IMR-90 (cell line): ENCODE data around the gene MAP1LC3A. TPM values are rescaled to one million over a fixed set of nuclear protein-coding genes. Genes with fewer than 3 reads are reported as not detected.
A peak's percentile ranks its signal among the peaks of the same experiment; 100 is the strongest.

ENCODE experiments used
- ATAC-seq: fragments of 200-7000 bp; cut with Tn5 transposase; 2 replicates; pipeline ENCODE4 v1.9.1; 2020; ENCODE audit warnings: low read depth, mild to moderate bottlenecking, moderate library complexity
- BruUV-seq: library from RNA; stranded (reverse); fragments of 400-500 nt; replicated peaks from 2 replicates; lab custom pipeline; 2021; lab: Mats Ljungman, UMichigan
- CTCF ChIA-PET: fragments of 300-600 bp; formaldehyde crosslinking; extraction: SDS; loops from one replicate; lab custom pipeline; 2021; ENCODE audit warnings: antibody characterized with exemption; lab: Yijun Ruan, JAX
- POLR2A ChIA-PET: fragments of 300-600 bp; sonication (Branson Sonifier 250); formaldehyde crosslinking; loops from one replicate; lab custom pipeline; 2022; ENCODE audit warnings: antibody characterized with exemption; ENCODE audit not compliant: unreplicated experiment; lab: Charles Lee
- DNase-seq: peaks from one replicate; pipeline ENCODE4 v3.0.0; 2013
- H2AFZ ChIP-seq: replicated peaks from 2 replicates; pipeline ENCODE3; 2013; ENCODE audit warnings: low read length, mild to moderate bottlenecking; ENCODE audit not compliant: poor library complexity
- H2AK5ac ChIP-seq: 2 replicates; pipeline ENCODE4 v1.6.1; 2013; ENCODE audit warnings: low read depth, low read length, inconsistent platforms
- H2AK9ac ChIP-seq: replicated peaks from 2 replicates; pipeline ENCODE3; 2013; ENCODE audit warnings: mild to moderate bottlenecking, low read depth, low read length, moderate library complexity; ENCODE audit not compliant: poor library complexity
- H2BK120ac ChIP-seq: 2 replicates; pipeline ENCODE4 v1.6.1; 2013; ENCODE audit warnings: low read depth, low read length, inconsistent platforms
- H2BK15ac ChIP-seq: 3 replicates; pipeline ENCODE4 v1.6.1; 2013; ENCODE audit warnings: low read depth, low read length, inconsistent platforms
- H2BK20ac ChIP-seq: 2 replicates; pipeline ENCODE4 v1.6.1; 2013; ENCODE audit warnings: low read depth, mild to moderate bottlenecking, inconsistent platforms, low read length, moderate library complexity
- H2BK5ac ChIP-seq: 2 replicates; pipeline ENCODE4 v1.6.1; 2013; ENCODE audit warnings: mild to moderate bottlenecking, low read depth, low read length, inconsistent platforms; ENCODE audit not compliant: poor library complexity, severe bottlenecking
- H3K14ac ChIP-seq: replicated peaks from 2 replicates; pipeline ENCODE4 v1.6.1; 2013; ENCODE audit warnings: low read depth, low read length, inconsistent platforms
- H3K18ac ChIP-seq: 2 replicates; pipeline ENCODE4 v1.6.1; 2013; ENCODE audit warnings: low read depth, low read length, control low read depth
- H3K23ac ChIP-seq: 2 replicates; pipeline ENCODE4 v1.6.1; 2013; ENCODE audit warnings: low read depth, low read length, inconsistent platforms
- H3K27ac ChIP-seq: 2 replicates; pipeline ENCODE4 v1.5.1; 2013; ENCODE audit warnings: mild to moderate bottlenecking, control low read depth, low read length; ENCODE audit not compliant: insufficient read depth
- H3K27me3 ChIP-seq: 2 replicates; pipeline ENCODE4 v1.6.1; 2013; ENCODE audit warnings: low read length; ENCODE audit not compliant: control insufficient read depth, insufficient read depth
- H3K36me3 ChIP-seq: 2 replicates; pipeline ENCODE4 v1.6.1; 2013; ENCODE audit warnings: low read length, mixed read lengths; ENCODE audit not compliant: control insufficient read depth, insufficient read depth
- H3K4ac ChIP-seq: 2 replicates; pipeline ENCODE4 v1.6.1; 2013; ENCODE audit warnings: low read depth, low read length, inconsistent platforms
- H3K4me1 ChIP-seq: 2 replicates; pipeline ENCODE4 v1.6.1; 2013; ENCODE audit warnings: low read length, mixed read lengths; ENCODE audit not compliant: control insufficient read depth, insufficient read depth
- H3K4me2 ChIP-seq: 2 replicates; pipeline ENCODE4 v1.6.1; 2013; ENCODE audit warnings: low read depth, mild to moderate bottlenecking, control low read depth, low read length, moderate library complexity
- H3K4me3 ChIP-seq: 2 replicates; pipeline ENCODE4 v1.5.1; 2013; ENCODE audit warnings: low read depth, mild to moderate bottlenecking, control low read depth, low read length, moderate library complexity; ENCODE audit not compliant: insufficient read depth
- H3K56ac ChIP-seq: 2 replicates; pipeline ENCODE4 v1.6.1; 2013; ENCODE audit warnings: low read length, inconsistent platforms; ENCODE audit not compliant: insufficient read depth; ENCODE audit errors: extremely low read depth
- H3K79me1 ChIP-seq, 2 experiments: 2 replicates each; pipeline ENCODE4 v1.6.1; 2013; ENCODE audit warnings: low read length in 2 of 2, inconsistent platforms in 1 of 2, low read depth in 1 of 2
- H3K9ac ChIP-seq: 2 replicates; pipeline ENCODE4 v1.6.1; 2013; ENCODE audit warnings: low read depth, low read length, control low read depth
- H3K9me1 ChIP-seq: 2 replicates; pipeline ENCODE4 v1.6.1; 2013; ENCODE audit warnings: low read length, inconsistent platforms; ENCODE audit not compliant: insufficient read depth
- H3K9me3 ChIP-seq: 2 replicates; pipeline ENCODE4 v1.6.1; 2013; ENCODE audit warnings: low read length; ENCODE audit not compliant: control insufficient read depth, insufficient read depth
- H4K20me1 ChIP-seq: 2 replicates; pipeline ENCODE4 v1.6.1; 2013; ENCODE audit warnings: low read length, inconsistent platforms; ENCODE audit not compliant: insufficient read depth
- H4K5ac ChIP-seq: 2 replicates; pipeline ENCODE4 v1.6.1; 2013; ENCODE audit warnings: mild to moderate bottlenecking, low read depth, low read length, control low read depth
- H4K8ac ChIP-seq, 2 experiments: 2 replicates each; pipeline ENCODE4 v1.6.1; 2013; ENCODE audit warnings: low read depth in 2 of 2, low read length in 2 of 2, control low read depth in 1 of 2, inconsistent platforms in 1 of 2
- H4K91ac ChIP-seq: 2 replicates; pipeline ENCODE4 v1.6.1; 2013; ENCODE audit warnings: low read depth, low read length, inconsistent platforms; ENCODE audit not compliant: insufficient read depth
- BHLHE40 ChIP-seq: fragments of 150-350 bp; IDR thresholded peaks from 2 replicates; pipeline ENCODE4 v1.6.1; 2016; ENCODE audit warnings: mild to moderate bottlenecking, low read depth, low read length
- CEBPB ChIP-seq: IDR thresholded peaks from 2 replicates; pipeline ENCODE4 v1.6.1; 2012; ENCODE audit warnings: low read depth, low read length, improper control_type of control experiment
- CHD1 ChIP-seq: IDR thresholded peaks from 2 replicates; pipeline ENCODE4 v1.6.1; 2012; ENCODE audit warnings: low read depth, low read length, improper control_type of control experiment
- FOS ChIP-seq: fragments of 150-350 bp; IDR thresholded peaks from 2 replicates; pipeline ENCODE4 v1.6.1; 2016; ENCODE audit warnings: low read depth, low read length
- MAFK ChIP-seq: IDR thresholded peaks from 2 replicates; pipeline ENCODE4 v1.6.1; 2012; ENCODE audit warnings: low read depth, low read length, improper control_type of control experiment
- MAZ ChIP-seq: IDR thresholded peaks from 2 replicates; pipeline ENCODE4 v1.6.1; 2012; ENCODE audit warnings: low read depth, mild to moderate bottlenecking, low read length, improper control_type of control experiment, moderate library complexity, borderline replicate concordance
- MXI1 ChIP-seq: IDR thresholded peaks from 2 replicates; pipeline ENCODE4 v1.6.1; 2012; ENCODE audit warnings: low read depth, mild to moderate bottlenecking, low read length, moderate library complexity, borderline replicate concordance
- NFE2L2 ChIP-seq: fragments of 150-350 bp; IDR thresholded peaks from 2 replicates; pipeline ENCODE4 v1.6.1; 2016; ENCODE audit warnings: low read depth, mild to moderate bottlenecking, low read length
- POLR2A ChIP-seq: IDR thresholded peaks from 2 replicates; pipeline ENCODE4 v1.6.1; 2012; ENCODE audit warnings: mild to moderate bottlenecking, low read depth, low read length
- RCOR1 ChIP-seq: IDR thresholded peaks from 2 replicates; pipeline ENCODE4 v1.6.1; 2012; ENCODE audit warnings: mild to moderate bottlenecking, low read length, improper control_type of control experiment; ENCODE audit not compliant: insufficient replicate concordance
- RFX5 ChIP-seq: IDR thresholded peaks from 2 replicates; pipeline ENCODE4 v1.8.0; 2012; ENCODE audit warnings: low read depth, mild to moderate bottlenecking, low read length, moderate library complexity
- SMC3 ChIP-seq: fragments of 150-350 bp; IDR thresholded peaks from 2 replicates; pipeline ENCODE4 v1.6.1; 2016; ENCODE audit warnings: low read depth, mild to moderate bottlenecking, antibody characterized with exemption, low read length, moderate library complexity
- WGBS, 2 experiments: methylation state at CpG; one replicate each; pipeline versions ENCODE4 v1.1.5 to v1.1.7; 2013; ENCODE audit warnings: missing lambda C conversion rate in 2 of 2; ENCODE audit not compliant: insufficient read length in 1 of 2; ENCODE audit errors: extremely low coverage in 2 of 2; 5-methylcytosine and 5-hydroxymethylcytosine counted together
- dilution Hi-C: fragments of 300-500 bp; cut with HindIII; formaldehyde crosslinking; loops from one replicate; pipeline ENCODE4 v1.14.3; 2018; ENCODE audit warnings: low sequenced_read_pairs; ENCODE audit not compliant: unreplicated experiment
- in situ Hi-C: fragments of 300-500 bp; cut with MboI; formaldehyde crosslinking; loops from 3 replicates; pipeline ENCODE4 v1.14.3; 2019; ENCODE audit warnings: low sequenced_read_pairs, inconsistent platforms, mixed read lengths
- intact Hi-C: fragments of 100-400 bp; cut with micrococcal nuclease; formaldehyde crosslinking; loops from 2 replicates; pipeline ENCODE4 v1.10.0; 2022
- polyA plus RNA-seq, 3 experiments: library from polyadenylated mRNA; depleted of rRNA; stranded (reverse); fragments of >200 nt; gene quantifications; 2 replicates each; pipeline ENCODE4 v1.2.3, GENCODE V29; 2012; ENCODE audit warnings: low replicate concordance in 1 of 3
- total RNA-seq: library from RNA; depleted of rRNA; stranded (reverse); fragments of >200 nt; gene quantifications from 2 replicates; pipeline ENCODE4 v1.2.3, GENCODE V29; 2012
- TF ChIP-seq, protein P1 (sequence below): conservative IDR thresholded peaks from 2 replicates; pipeline ENCODE4 v1.5.1; 2012; ENCODE audit warnings: mild to moderate bottlenecking, low read depth, low read length, improper control_type of control experiment
- TF ChIP-seq, protein P2 (sequence below): fragments of 150-350 bp; IDR thresholded peaks from 2 replicates; pipeline ENCODE4 v1.6.1; 2016; ENCODE audit warnings: low read depth, mild to moderate bottlenecking, low read length, moderate library complexity, borderline replicate concordance
- TF ChIP-seq, protein P3 (sequence below): fragments of 150-350 bp; IDR thresholded peaks from 2 replicates; pipeline ENCODE4 v1.6.1; 2017; ENCODE audit warnings: mild to moderate bottlenecking, antibody characterized with exemption, low read length, low read depth

The MAP1LC3A gene
- total and polyA plus RNA-seq, 2 of the 4 experiments (the other 2 are of a cell fraction) = 10.0 to 39.7 TPM

DNA sequence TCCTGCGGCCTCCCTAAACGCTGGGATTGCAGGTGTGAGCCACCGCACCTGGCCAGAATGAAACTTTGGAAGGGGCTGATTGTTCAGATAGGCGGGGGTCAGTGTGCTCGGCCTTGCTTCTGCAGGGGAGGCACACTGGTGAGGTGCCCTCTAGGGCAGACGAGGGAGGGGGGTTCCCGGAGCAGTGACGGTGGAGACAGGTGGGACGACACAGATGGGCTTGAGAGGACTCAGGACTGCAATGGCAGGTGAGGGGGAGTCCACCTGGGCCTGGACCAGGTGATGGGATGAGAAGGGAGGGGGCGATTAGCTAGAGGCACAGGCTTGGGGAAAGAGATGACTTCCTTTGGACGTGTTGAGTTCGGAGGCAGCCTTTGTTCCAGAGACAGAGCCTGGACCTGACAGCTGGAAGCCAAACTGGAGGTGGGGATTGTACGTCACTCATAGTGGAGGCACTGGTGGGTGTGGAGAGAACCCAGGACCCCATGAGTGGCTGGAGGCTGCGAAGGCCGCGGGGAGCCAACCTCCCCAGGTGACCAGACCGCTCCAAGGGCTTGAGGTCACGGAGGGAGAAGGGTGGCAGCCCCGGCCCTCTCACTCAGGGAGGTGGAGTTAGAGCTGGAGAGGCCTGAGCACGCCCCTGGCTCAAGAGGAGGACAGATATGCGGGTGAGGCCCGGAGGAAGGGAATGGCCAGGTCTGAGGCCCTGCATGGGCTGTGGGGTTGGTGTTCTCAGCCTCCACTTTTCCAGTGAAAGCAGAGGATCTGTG, 10.5 kb upstream of the MAP1LC3A start:
- no peaks in the 10 kb centered on the region for H3K79me1 ChIP-seq
- peak overlapping the region; percentile 50 for H2AK9ac ChIP-seq
- H4K5ac ChIP-seq = no peak overlapping the region
- no TSS peak for BruUV-seq
- no peaks in the 10 kb centered on the region for H3K9me3 ChIP-seq
- 0 out of 2 replicates have a peak, but pooled peaks cover 5% of the 10 kb centered on the region for H3K9me1 ChIP-seq
- no peaks in the 10 kb centered on the region for H3K36me3 ChIP-seq
- no peaks in the 10 kb centered on the region; the same call in 1 of the 2 replicates for H4K20me1 ChIP-seq
- no peak overlapping the region for H2BK120ac ChIP-seq
- H3K4ac ChIP-seq = no peak overlapping the region
- no peak overlapping the region for H3K23ac ChIP-seq
- intact Hi-C loops = no loop called here
- H2BK20ac ChIP-seq = no peak overlapping the region
- in situ Hi-C loops = no loop called here
- no peaks in the 10 kb centered on the region for H3K27me3 ChIP-seq
- H3K18ac ChIP-seq = no peak overlapping the region
- no peaks in the 10 kb centered on the region for H3K4me1 ChIP-seq
- H3K14ac ChIP-seq = no peak overlapping the region
- no peak overlapping the region for H2BK15ac ChIP-seq
- DNase-seq (no peak), ATAC-seq (no peak)
- no peak overlapping the region for H2AK5ac ChIP-seq
- POLR2A ChIA-PET = no interaction called here
- no peak overlapping the region for H3K56ac ChIP-seq
- no peak overlapping the region for H2BK5ac ChIP-seq
- no peak overlapping the region for H3K4me2 ChIP-seq
- H4K91ac ChIP-seq = no peak overlapping the region
- H3K9ac ChIP-seq = no peak overlapping the region
- 87% methylated on average over 11 of the region's 22 CpGs; no CpG with 5 or more reads in 1 of the 2 experiments for WGBS, 2 experiments
- no peak overlapping the region for H4K8ac ChIP-seq
- H3K27ac ChIP-seq = no peak overlapping the region
- CTCF ChIA-PET = no interaction called here
- H2AFZ ChIP-seq = no peak overlapping the region
- H3K4me3 ChIP-seq = no peak overlapping the region
- dilution Hi-C loops = no loop called here
- TF ChIP-seq SMC3 (no peak), POLR2A (no peak), RFX5 (no peak), CHD1 (no peak), MAFK (no peak), MXI1 (no peak), NFE2L2 (no peak), RCOR1 (no peak), CEBPB (no peak), BHLHE40 (no peak), FOS (no peak), MAZ (no peak)
- TF ChIP-seq, protein P1, sequence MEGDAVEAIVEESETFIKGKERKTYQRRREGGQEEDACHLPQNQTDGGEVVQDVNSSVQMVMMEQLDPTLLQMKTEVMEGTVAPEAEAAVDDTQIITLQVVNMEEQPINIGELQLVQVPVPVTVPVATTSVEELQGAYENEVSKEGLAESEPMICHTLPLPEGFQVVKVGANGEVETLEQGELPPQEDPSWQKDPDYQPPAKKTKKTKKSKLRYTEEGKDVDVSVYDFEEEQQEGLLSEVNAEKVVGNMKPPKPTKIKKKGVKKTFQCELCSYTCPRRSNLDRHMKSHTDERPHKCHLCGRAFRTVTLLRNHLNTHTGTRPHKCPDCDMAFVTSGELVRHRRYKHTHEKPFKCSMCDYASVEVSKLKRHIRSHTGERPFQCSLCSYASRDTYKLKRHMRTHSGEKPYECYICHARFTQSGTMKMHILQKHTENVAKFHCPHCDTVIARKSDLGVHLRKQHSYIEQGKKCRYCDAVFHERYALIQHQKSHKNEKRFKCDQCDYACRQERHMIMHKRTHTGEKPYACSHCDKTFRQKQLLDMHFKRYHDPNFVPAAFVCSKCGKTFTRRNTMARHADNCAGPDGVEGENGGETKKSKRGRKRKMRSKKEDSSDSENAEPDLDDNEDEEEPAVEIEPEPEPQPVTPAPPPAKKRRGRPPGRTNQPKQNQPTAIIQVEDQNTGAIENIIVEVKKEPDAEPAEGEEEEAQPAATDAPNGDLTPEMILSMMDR = no peak
- TF ChIP-seq, protein P2, sequence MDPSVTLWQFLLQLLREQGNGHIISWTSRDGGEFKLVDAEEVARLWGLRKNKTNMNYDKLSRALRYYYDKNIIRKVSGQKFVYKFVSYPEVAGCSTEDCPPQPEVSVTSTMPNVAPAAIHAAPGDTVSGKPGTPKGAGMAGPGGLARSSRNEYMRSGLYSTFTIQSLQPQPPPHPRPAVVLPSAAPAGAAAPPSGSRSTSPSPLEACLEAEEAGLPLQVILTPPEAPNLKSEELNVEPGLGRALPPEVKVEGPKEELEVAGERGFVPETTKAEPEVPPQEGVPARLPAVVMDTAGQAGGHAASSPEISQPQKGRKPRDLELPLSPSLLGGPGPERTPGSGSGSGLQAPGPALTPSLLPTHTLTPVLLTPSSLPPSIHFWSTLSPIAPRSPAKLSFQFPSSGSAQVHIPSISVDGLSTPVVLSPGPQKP = no peak
- TF ChIP-seq, protein P3, sequence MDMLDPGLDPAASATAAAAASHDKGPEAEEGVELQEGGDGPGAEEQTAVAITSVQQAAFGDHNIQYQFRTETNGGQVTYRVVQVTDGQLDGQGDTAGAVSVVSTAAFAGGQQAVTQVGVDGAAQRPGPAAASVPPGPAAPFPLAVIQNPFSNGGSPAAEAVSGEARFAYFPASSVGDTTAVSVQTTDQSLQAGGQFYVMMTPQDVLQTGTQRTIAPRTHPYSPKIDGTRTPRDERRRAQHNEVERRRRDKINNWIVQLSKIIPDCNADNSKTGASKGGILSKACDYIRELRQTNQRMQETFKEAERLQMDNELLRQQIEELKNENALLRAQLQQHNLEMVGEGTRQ = no peak
